K562 (cell line): ENCODE measurements around the gene SETD5. TPM values are rescaled to one million over a fixed set of nuclear protein-coding genes. Genes with fewer than 3 reads are reported as not detected.

ENCODE experiments used
- ATF3 ChIP-seq, 2 experiments: fragments of 450-650 bp in 1 of 2; sonication (generic) in 1 of 2; formaldehyde crosslinking in 1 of 2; IDR thresholded peaks in 1 of 2; conservative IDR thresholded peaks in 1 of 2; 2 replicates each; pipeline versions ENCODE4 v1.6.1 to v1.8.1; 2016 to 2023; ENCODE audit warnings: mild to moderate bottlenecking in 2 of 2, moderate library complexity in 2 of 2, inconsistent platforms in 1 of 2, missing genetic modification reagents in 1 of 2
- BACH1 ChIP-seq: fragments of 200-800 bp; sonication (Bioruptor generic); IDR thresholded peaks from 2 replicates; pipeline ENCODE4 v1.6.1; 2016; ENCODE audit warnings: missing genetic modification characterization, missing compliant biosample characterization
- BRCA1 ChIP-seq, 2 experiments: fragments of 450-650 bp in 1 of 2; sonication (generic) in 1 of 2; formaldehyde crosslinking in 1 of 2; IDR thresholded peaks; 2 replicates each; pipeline versions ENCODE4 v1.5.0 to v1.6.1; 2017 to 2020; ENCODE audit warnings: mild to moderate bottlenecking in 1 of 2, missing genetic modification reagents in 1 of 2
- CBFA2T2 ChIP-seq: fragments of 450-650 bp; conservative IDR thresholded peaks from 2 replicates; pipeline ENCODE4 v1.6.1; 2017; ENCODE audit warnings: mild to moderate bottlenecking
- CREB5 ChIP-seq: fragments of 250-450 bp; sonication (Bioruptor Pico); IDR thresholded peaks from 2 replicates; pipeline ENCODE4 v1.5.0; 2020; ENCODE audit warnings: mild to moderate bottlenecking
- E2F1 ChIP-seq: sonication (generic); formaldehyde crosslinking; IDR thresholded peaks from 2 replicates; pipeline ENCODE4 v1.8.1; 2023; ENCODE audit warnings: mild to moderate bottlenecking, missing genetic modification reagents, moderate library complexity
- E2F6 ChIP-seq, 2 experiments: IDR thresholded peaks; 2 replicates each; pipeline ENCODE4 v1.6.1; 2011; ENCODE audit warnings: borderline replicate concordance in 1 of 2, control low read depth in 1 of 2, low read depth in 1 of 2, low read length in 1 of 2, mild to moderate bottlenecking in 1 of 2, mixed read lengths in 1 of 2, moderate library complexity in 1 of 2; ENCODE audit not compliant: insufficient read depth in 1 of 2, insufficient read length in 1 of 2, poor library complexity in 1 of 2, severe bottlenecking in 1 of 2; ENCODE audit errors: extremely low read depth in 1 of 2
- FOXJ2 ChIP-seq: fragments of 200-800 bp; sonication (Bioruptor generic); IDR thresholded peaks from 2 replicates; pipeline ENCODE4 v1.6.1; 2016; ENCODE audit warnings: missing genetic modification characterization, missing compliant biosample characterization
- MXD1 ChIP-seq: fragments of 250-450 bp; sonication (Bioruptor Pico); IDR thresholded peaks from 2 replicates; pipeline ENCODE4 v1.8.0; 2021; ENCODE audit warnings: borderline replicate concordance, mild to moderate bottlenecking, moderate library complexity; ENCODE audit not compliant: poor library complexity, severe bottlenecking
- NR0B1 ChIP-seq: fragments of 450-650 bp; IDR thresholded peaks from one replicate; pipeline ENCODE4 v1.6.1; 2018; ENCODE audit warnings: mild to moderate bottlenecking, moderate library complexity; ENCODE audit not compliant: partially characterized antibody
- NR2C1 ChIP-seq, 2 experiments: fragments of 450-650 bp; IDR thresholded peaks; 2 replicates each; pipeline ENCODE4 v1.6.1; 2017; ENCODE audit warnings: mild to moderate bottlenecking in 2 of 2, antibody characterized with exemption in 1 of 2, inconsistent platforms in 1 of 2, missing compliant biosample characterization in 1 of 2, missing genetic modification characterization in 1 of 2
- PML ChIP-seq: IDR thresholded peaks from 2 replicates; pipeline ENCODE4 v1.6.1; 2012; ENCODE audit warnings: low read length, inconsistent platforms
- RBFOX2 ChIP-seq: fragments of 200-400 bp; formaldehyde crosslinking; IDR thresholded peaks from 2 replicates; pipeline ENCODE4 v1.6.1; 2017; ENCODE audit warnings: low read depth, mild to moderate bottlenecking, low read length, moderate library complexity
- RBM25 ChIP-seq: fragments of 200-400 bp; formaldehyde crosslinking; IDR thresholded peaks from 2 replicates; pipeline ENCODE4 v1.6.1; 2018; ENCODE audit warnings: low read length, low read depth, moderate library complexity; ENCODE audit not compliant: severe bottlenecking
- RHOXF2B ChIP-seq: fragments of 250-450 bp; sonication (Bioruptor Pico); conservative IDR thresholded peaks from 2 replicates; pipeline ENCODE4 v1.5.1; 2021
- SMAD1 ChIP-seq: fragments of 150-350 bp; IDR thresholded peaks from 2 replicates; pipeline ENCODE4 v1.6.1; 2014; ENCODE audit warnings: low read length, low read depth; ENCODE audit not compliant: partially characterized antibody
- SRSF1 ChIP-seq: fragments of 200-400 bp; formaldehyde crosslinking; IDR thresholded peaks from 2 replicates; pipeline ENCODE4 v1.6.1; 2017; ENCODE audit warnings: mild to moderate bottlenecking, low read depth, low read length, moderate library complexity
- ZNF134 ChIP-seq: fragments of 250-450 bp; sonication (Bioruptor Pico); conservative IDR thresholded peaks from 2 replicates; pipeline ENCODE4 v1.4.0; 2020
- polyA plus RNA-seq, 8 experiments: library from polyadenylated mRNA; depleted of rRNA in 4 of 8; stranded (reverse) in 5 of 8; unstranded in 3 of 8; fragments of >200 nt; fragmentation: Nextera tagmentation in 2 of 8; fragmentation: Illumina TruSeq in 1 of 8; extraction: Ambion mirVana in 2 of 8; extraction: Trizol in 1 of 8; gene quantifications; 2 replicates each; pipeline versions ENCODE4 v1.2.1 to v1.2.3, GENCODE V29; 2011 to 2014; ENCODE audit warnings: inconsistent platforms in 1 of 8, missing spikeins in 1 of 8
- total RNA-seq, 7 experiments: library from RNA; depleted of rRNA in 6 of 7; stranded (reverse); fragments of >200 nt in 6 of 7; fragmentation: Illumina TruSeq in 2 of 7; extraction: Trizol in 2 of 7; gene quantifications; 2 replicates each; pipeline versions ENCODE4 v1.2.1 to v1.2.3, GENCODE V29; 2011 to 2021; ENCODE audit warnings: low replicate concordance in 1 of 7

Gene SETD5
- total and polyA plus RNA-seq, 9 of the 15 experiments (the other 6 are each of a cell fraction or from before 2014, with no cell fraction given), result 20.8 to 135 (median 87.2) TPM

- TF ChIP-seq PML (0 out of 2 replicates have a peak, but pooled peaks have one; percentile 34), RHOXF2B (CRISPR knock-in tag) (no peak; the same call in 1 of the 2 replicates), BACH1 (no peak), RBFOX2 (0 out of 2 replicates have a peak, but pooled peaks have one; percentile 30), CREB5 (CRISPR knock-in tag) (no peak), NR0B1 (no peak), RBM25 (no peak), BRCA1 (IDR thresholded peaks at IDR 0.05) (no peak), BRCA1 (CRISPR knock-in tag; IDR thresholded peaks at IDR 0.05) (no peak), E2F6 (IDR thresholded peaks at IDR 0.05; ENCODE audit: borderline replicate concordance in 1 of 2, extremely low read depth in 1 of 2, insufficient read depth in 1 of 2, insufficient read length in 1 of 2, low read depth in 1 of 2, low read length in 1 of 2, poor library complexity in 1 of 2, severe bottlenecking in 1 of 2) (no peak), NR2C1 (IDR thresholded peaks at IDR 0.05) (no peak), NR2C1 (tag; IDR thresholded peaks at IDR 0.05) (no peak), FOXJ2 (peak; percentile 50; the same call in 1 of the 2 replicates), ZNF134 (CRISPR knock-in tag) (no peak), ATF3 (IDR thresholded peaks at IDR 0.05) (no peak), ATF3 (CRISPR knock-in tag; conservative IDR thresholded peaks at IDR 0.05) (no peak), SRSF1 (no peak), CBFA2T2 (no peak), SMAD1 (no peak), E2F1 (CRISPR knock-in tag) (no peak), MXD1 (CRISPR knock-in tag) (no peak)
Observed at GRCh38 chr3:9385187-9386077, 12.0 kb upstream of the SETD5 start (continued).
